ENCODE results near the gene KRT85.

The KRT85 gene

DNA sequence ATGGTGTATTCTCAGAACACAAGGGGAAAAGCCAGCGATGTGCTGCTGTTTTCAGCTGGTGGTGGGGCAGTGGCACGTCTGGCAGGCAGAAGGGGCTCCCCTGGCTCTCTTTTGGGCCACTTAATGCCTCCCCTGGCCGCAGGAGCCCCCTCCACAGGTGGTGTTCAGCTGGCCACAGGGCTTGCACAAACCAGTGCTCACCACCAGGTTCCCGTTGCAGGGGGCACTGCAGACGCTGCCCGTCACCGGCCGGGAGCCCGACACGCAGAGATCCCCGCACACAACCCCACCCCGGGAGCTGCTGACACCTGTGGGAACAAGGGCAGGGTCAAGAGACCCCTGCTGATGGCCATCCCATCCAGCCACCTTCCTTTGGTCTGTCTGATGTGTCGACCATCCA is 52.8 kb downstream of the KRT85 start:
- H3K4me1 ChIP-seq (ENCODE audit: control insufficient read depth, insufficient read depth, low read depth, low read length): no peaks in the 10 kb centered on the region
- no peak overlapping the region for H3K18ac ChIP-seq (ENCODE audit: low read depth in 1 of 2, low read length in 2 of 2)
- no peak overlapping the region for H4K8ac ChIP-seq (ENCODE audit: low read length)
- no peak overlapping the region for H3K4me2 ChIP-seq (ENCODE audit: low read length, poor library complexity, severe bottlenecking)
- H2BK12ac ChIP-seq (ENCODE audit: low read length in 2 of 2): no peak overlapping the region
- no peaks in the 10 kb centered on the region for H3K79me1 ChIP-seq (replicated peaks; ENCODE audit: low read length, poor library complexity, severe bottlenecking)
- H3K27me3 ChIP-seq (ENCODE audit: control insufficient read depth in 1 of 2, insufficient read depth in 1 of 2, low read length in 2 of 2): peaks cover 78 to 98% of the 10 kb centered on the region in 2 experiments
- no peak overlapping the region for H2AFZ ChIP-seq (ENCODE audit: low read depth, low read length)
- no peaks in the 10 kb centered on the region for H3K9me3 ChIP-seq (ENCODE audit: control insufficient read depth, low read length)
- no peak overlapping the region for H3K4ac ChIP-seq (ENCODE audit: low read depth in 1 of 2, low read length in 2 of 2)
- H3K36me3 ChIP-seq (ENCODE audit: control insufficient read depth in 1 of 2, insufficient read depth in 2 of 2, low read depth in 1 of 2, low read length in 2 of 2): no peaks in the 10 kb centered on the region
- H2BK5ac ChIP-seq (ENCODE audit: low read depth, low read length, poor library complexity, severe bottlenecking): no peak overlapping the region
- H4K91ac ChIP-seq (ENCODE audit: low read length): no peak overlapping the region
- WGBS: 74% methylated on average over 13 of the region's 13 CpGs
- no peak overlapping the region for H3K9ac ChIP-seq (ENCODE audit: low read length)
- no peak overlapping the region for H3K23ac ChIP-seq (ENCODE audit: low read length in 2 of 2)
- H3K27ac ChIP-seq (ENCODE audit: low read length, poor library complexity, severe bottlenecking): no peak overlapping the region
- DNase-seq: no peak
- no peak overlapping the region for H2BK120ac ChIP-seq (ENCODE audit: low read depth, low read length)
- no peak overlapping the region for H2BK15ac ChIP-seq (ENCODE audit: low read depth, poor library complexity, severe bottlenecking)
- H3K4me3 ChIP-seq (ENCODE audit: insufficient read depth in 1 of 2, low read depth in 1 of 2, low read length in 2 of 2): no peak overlapping the region
- H2AK5ac ChIP-seq (ENCODE audit: low read length, severe bottlenecking): no peak overlapping the region
- H3K14ac ChIP-seq (ENCODE audit: low read length in 2 of 2): no peak overlapping the region

DNA sequence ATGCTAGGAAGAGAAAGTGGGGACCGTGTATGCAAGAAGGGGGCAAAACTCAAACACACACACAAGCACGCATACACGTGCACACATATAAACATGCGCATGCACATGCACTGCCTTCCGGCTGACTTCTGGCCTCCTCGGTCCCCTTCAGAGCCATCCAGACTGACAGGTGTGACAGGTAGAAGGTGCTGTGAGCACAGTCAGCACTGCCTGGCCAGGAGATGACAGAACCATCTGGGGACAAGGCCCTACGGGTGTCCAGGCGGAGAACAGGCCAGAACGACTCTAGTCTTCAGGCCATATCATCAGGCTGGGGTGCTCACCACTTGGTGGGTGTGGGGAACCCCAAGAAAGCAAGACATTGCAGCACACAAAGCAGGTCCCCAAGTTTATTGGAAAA is 53.4 kb downstream of the KRT85 start:
- H3K18ac ChIP-seq (ENCODE audit: low read depth in 1 of 2, low read length in 2 of 2): no peak overlapping the region
- H2BK12ac ChIP-seq (ENCODE audit: low read length in 2 of 2): no peak overlapping the region
- H3K4me2 ChIP-seq (ENCODE audit: low read length, poor library complexity, severe bottlenecking): no peak overlapping the region
- no peaks in the 10 kb centered on the region for H3K36me3 ChIP-seq (ENCODE audit: control insufficient read depth in 1 of 2, insufficient read depth in 2 of 2, low read depth in 1 of 2, low read length in 2 of 2)
- no peak overlapping the region for H3K4me3 ChIP-seq (ENCODE audit: insufficient read depth in 1 of 2, low read depth in 1 of 2, low read length in 2 of 2)
- H3K79me1 ChIP-seq (replicated peaks; ENCODE audit: low read length, poor library complexity, severe bottlenecking): no peaks in the 10 kb centered on the region
- peaks cover 79 to 98% of the 10 kb centered on the region in 2 experiments for H3K27me3 ChIP-seq (ENCODE audit: control insufficient read depth in 1 of 2, insufficient read depth in 1 of 2, low read length in 2 of 2)
- no peak overlapping the region for H3K27ac ChIP-seq (ENCODE audit: low read length, poor library complexity, severe bottlenecking)
- 90% methylated on average over 8 of the region's 9 CpGs for WGBS
- H3K4ac ChIP-seq (ENCODE audit: low read depth in 1 of 2, low read length in 2 of 2): no peak overlapping the region
- no peak overlapping the region for H2AK5ac ChIP-seq (ENCODE audit: low read length, severe bottlenecking)
- no peak overlapping the region for H2AFZ ChIP-seq (ENCODE audit: low read depth, low read length)
- H3K14ac ChIP-seq (ENCODE audit: low read length in 2 of 2): no peak overlapping the region
- DNase-seq: no peak
- H2BK5ac ChIP-seq (ENCODE audit: low read depth, low read length, poor library complexity, severe bottlenecking): no peak overlapping the region
- no peak overlapping the region for H4K8ac ChIP-seq (ENCODE audit: low read length)
- no peak overlapping the region for H2BK15ac ChIP-seq (ENCODE audit: low read depth, poor library complexity, severe bottlenecking)
- H3K9me3 ChIP-seq (ENCODE audit: control insufficient read depth, low read length): no peaks in the 10 kb centered on the region
- H3K9ac ChIP-seq (ENCODE audit: low read length): no peak overlapping the region
- H2BK120ac ChIP-seq (ENCODE audit: low read depth, low read length): no peak overlapping the region
- H4K91ac ChIP-seq (ENCODE audit: low read length): no peak overlapping the region
- H3K4me1 ChIP-seq (ENCODE audit: control insufficient read depth, insufficient read depth, low read depth, low read length): no peaks in the 10 kb centered on the region
- no peak overlapping the region for H3K23ac ChIP-seq (ENCODE audit: low read length in 2 of 2)

DNA sequence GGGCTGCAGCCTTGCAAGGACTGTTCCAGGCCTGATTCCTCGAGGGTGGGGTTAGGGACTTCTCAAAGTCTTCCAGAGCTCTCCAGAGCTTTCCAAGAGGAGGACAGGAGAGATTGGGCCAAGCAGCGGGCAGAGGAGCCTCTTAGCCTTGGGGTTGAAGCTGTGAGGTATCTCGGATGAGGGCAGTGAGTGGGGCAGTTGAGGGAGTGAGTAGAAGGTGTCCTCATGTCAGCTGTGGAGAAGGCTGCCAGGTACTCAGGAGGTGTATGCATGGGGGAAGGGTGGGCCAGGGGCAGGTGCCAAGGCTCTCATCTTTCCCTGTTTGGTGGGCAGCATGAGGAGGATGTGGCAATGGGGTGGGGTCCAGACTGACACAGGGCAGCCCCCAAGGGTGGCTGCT is 53.8 kb downstream of the KRT85 start:
- no peak overlapping the region for H2AK5ac ChIP-seq (ENCODE audit: low read length, severe bottlenecking)
- 45% methylated on average over 3 of the region's 3 CpGs for whole genome bisulfite sequencing
- no peaks in the 10 kb centered on the region for H3K9me3 ChIP-seq (ENCODE audit: control insufficient read depth, low read length)
- no peak overlapping the region for H3K27ac ChIP-seq (ENCODE audit: low read length, poor library complexity, severe bottlenecking)
- DNase-seq: no peak
- no peak overlapping the region for H3K14ac ChIP-seq (ENCODE audit: low read length in 2 of 2)
- no peaks in the 10 kb centered on the region for H3K36me3 ChIP-seq (ENCODE audit: control insufficient read depth in 1 of 2, insufficient read depth in 2 of 2, low read depth in 1 of 2, low read length in 2 of 2)
- peaks cover 81 to 98% of the 10 kb centered on the region in 2 experiments for H3K27me3 ChIP-seq (ENCODE audit: control insufficient read depth in 1 of 2, insufficient read depth in 1 of 2, low read length in 2 of 2)
- no peak overlapping the region for H3K23ac ChIP-seq (ENCODE audit: low read length in 2 of 2)
- no peaks in the 10 kb centered on the region for H3K79me1 ChIP-seq (replicated peaks; ENCODE audit: low read length, poor library complexity, severe bottlenecking)
- no peak overlapping the region for H3K9ac ChIP-seq (ENCODE audit: low read length)
- H3K18ac ChIP-seq (ENCODE audit: low read depth in 1 of 2, low read length in 2 of 2): no peak overlapping the region
- H2BK120ac ChIP-seq (ENCODE audit: low read depth, low read length): no peak overlapping the region
- H3K4me2 ChIP-seq (ENCODE audit: low read length, poor library complexity, severe bottlenecking): no peak overlapping the region
- H2BK5ac ChIP-seq (ENCODE audit: low read depth, low read length, poor library complexity, severe bottlenecking): no peak overlapping the region
- H2AFZ ChIP-seq (ENCODE audit: low read depth, low read length): no peak overlapping the region
- no peak overlapping the region for H2BK12ac ChIP-seq (ENCODE audit: low read length in 2 of 2)
- peaks cover 1% of the 10 kb centered on the region for H3K4me1 ChIP-seq (ENCODE audit: control insufficient read depth, insufficient read depth, low read depth, low read length)
- no peak overlapping the region for H2BK15ac ChIP-seq (ENCODE audit: low read depth, poor library complexity, severe bottlenecking)
- H4K91ac ChIP-seq (ENCODE audit: low read length): no peak overlapping the region
- no peak overlapping the region for H4K8ac ChIP-seq (ENCODE audit: low read length)
- no peak overlapping the region for H3K4ac ChIP-seq (ENCODE audit: low read depth in 1 of 2, low read length in 2 of 2)
- no peak overlapping the region for H3K4me3 ChIP-seq (ENCODE audit: insufficient read depth in 1 of 2, low read depth in 1 of 2, low read length in 2 of 2)

DNA sequence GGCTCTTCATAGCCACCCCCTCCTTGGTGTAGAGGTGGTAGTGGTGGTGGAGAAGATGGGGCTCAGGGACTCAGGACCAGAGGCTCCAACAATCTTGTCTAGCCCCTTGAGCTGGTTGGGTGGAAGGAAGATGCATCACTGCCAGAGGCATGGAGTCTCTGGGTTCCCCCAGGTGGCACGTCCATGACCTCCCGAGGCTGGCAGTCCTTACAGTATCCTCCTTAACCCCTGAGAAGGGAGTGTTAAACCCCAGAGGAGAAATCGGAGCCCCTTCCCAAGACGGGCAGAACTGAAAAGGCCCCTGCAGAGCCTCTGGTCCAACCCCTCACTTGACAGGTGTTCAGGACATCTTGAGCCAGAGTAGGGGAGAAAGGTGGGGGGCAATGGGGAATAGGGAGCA is 55.2 kb downstream of the KRT85 start:
- H3K4me2 ChIP-seq (ENCODE audit: low read length, poor library complexity, severe bottlenecking): no peak overlapping the region
- H3K36me3 ChIP-seq (ENCODE audit: control insufficient read depth in 1 of 2, insufficient read depth in 2 of 2, low read depth in 1 of 2, low read length in 2 of 2): no peaks in the 10 kb centered on the region
- H3K9ac ChIP-seq (ENCODE audit: low read length): no peak overlapping the region
- peaks cover 8% of the 10 kb centered on the region for H3K4me1 ChIP-seq (ENCODE audit: control insufficient read depth, insufficient read depth, low read depth, low read length)
- H2BK12ac ChIP-seq (ENCODE audit: low read length in 2 of 2): no peak overlapping the region
- H3K27ac ChIP-seq (ENCODE audit: low read length, poor library complexity, severe bottlenecking): no peak overlapping the region
- no peak overlapping the region for H3K4ac ChIP-seq (ENCODE audit: low read depth in 1 of 2, low read length in 2 of 2)
- no peak overlapping the region for H2BK5ac ChIP-seq (ENCODE audit: low read depth, low read length, poor library complexity, severe bottlenecking)
- peaks cover 83 to 99% of the 10 kb centered on the region in 2 experiments for H3K27me3 ChIP-seq (ENCODE audit: control insufficient read depth in 1 of 2, insufficient read depth in 1 of 2, low read length in 2 of 2)
- no peak overlapping the region for H3K4me3 ChIP-seq (ENCODE audit: insufficient read depth in 1 of 2, low read depth in 1 of 2, low read length in 2 of 2)
- H2BK120ac ChIP-seq (ENCODE audit: low read depth, low read length): no peak overlapping the region
- WGBS: 81% methylated on average over 4 of the region's 4 CpGs
- no peak overlapping the region for H2AK5ac ChIP-seq (ENCODE audit: low read length, severe bottlenecking)
- H2BK15ac ChIP-seq (ENCODE audit: low read depth, poor library complexity, severe bottlenecking): no peak overlapping the region
- no peaks in the 10 kb centered on the region for H3K9me3 ChIP-seq (ENCODE audit: control insufficient read depth, low read length)
- no peak for DNase-seq
- H4K8ac ChIP-seq (ENCODE audit: low read length): no peak overlapping the region
- H2AFZ ChIP-seq (ENCODE audit: low read depth, low read length): no peak overlapping the region
- H4K91ac ChIP-seq (ENCODE audit: low read length): no peak overlapping the region
- H3K14ac ChIP-seq (ENCODE audit: low read length in 2 of 2): no peak overlapping the region
- H3K18ac ChIP-seq (ENCODE audit: low read depth in 1 of 2, low read length in 2 of 2): no peak overlapping the region
- H3K23ac ChIP-seq (ENCODE audit: low read length in 2 of 2): no peak overlapping the region
- H3K79me1 ChIP-seq (replicated peaks; ENCODE audit: low read length, poor library complexity, severe bottlenecking): no peaks in the 10 kb centered on the region
